Adrenal gland (tissue), 5 donors: ENCODE results near the gene PRPF8.

Source experiments
- POLR2A ChIP-seq, 2 donors: fragments of 450-650 bp; IDR thresholded peaks; one replicate each; pipeline ENCODE4 v1.6.1; 2017; ENCODE audit warnings: antibody characterized with exemption in 2 of 2, mild to moderate bottlenecking in 2 of 2, moderate library complexity in 1 of 2
- TF ChIP-seq, protein P1 (sequence below), 6 experiments: fragments of 450-650 bp in 4 of 6; fragments of 200-600 bp in 2 of 6; sonication (generic) in 1 of 6; IDR thresholded peaks; 1 replicate in 5 of 6; 2 replicates in 1 of 6; pipeline versions ENCODE4 v1.5.1 to v1.8.0; 2016 to 2021; ENCODE audit warnings: antibody characterized with exemption in 6 of 6, mild to moderate bottlenecking in 2 of 6, moderate library complexity in 1 of 6
- donor health status: DM: no; HTN: no; CAD: no.

DNA sequence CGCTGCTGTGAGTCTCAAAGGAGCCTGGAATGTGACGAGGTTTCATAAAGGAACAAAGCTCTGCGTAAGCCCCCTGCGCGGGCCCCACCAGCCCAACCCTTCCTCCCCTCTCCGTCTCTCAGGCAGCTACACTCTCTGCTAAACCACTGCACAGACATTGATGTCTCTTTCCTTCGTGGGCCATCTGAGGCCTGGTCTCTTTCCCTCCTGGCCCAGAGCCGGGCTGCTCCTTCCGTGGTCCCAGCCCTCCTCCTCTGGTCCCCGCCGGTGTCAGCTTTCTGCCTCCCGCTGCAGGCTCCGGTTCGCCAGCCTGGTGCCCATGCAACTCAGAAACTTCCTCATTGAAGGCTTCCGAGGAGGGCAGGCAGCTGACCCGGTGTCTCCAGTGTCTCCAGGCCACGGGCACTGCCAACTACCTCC lies 46.5 kb downstream of the PRPF8 start:
- TF ChIP-seq, protein P1, sequence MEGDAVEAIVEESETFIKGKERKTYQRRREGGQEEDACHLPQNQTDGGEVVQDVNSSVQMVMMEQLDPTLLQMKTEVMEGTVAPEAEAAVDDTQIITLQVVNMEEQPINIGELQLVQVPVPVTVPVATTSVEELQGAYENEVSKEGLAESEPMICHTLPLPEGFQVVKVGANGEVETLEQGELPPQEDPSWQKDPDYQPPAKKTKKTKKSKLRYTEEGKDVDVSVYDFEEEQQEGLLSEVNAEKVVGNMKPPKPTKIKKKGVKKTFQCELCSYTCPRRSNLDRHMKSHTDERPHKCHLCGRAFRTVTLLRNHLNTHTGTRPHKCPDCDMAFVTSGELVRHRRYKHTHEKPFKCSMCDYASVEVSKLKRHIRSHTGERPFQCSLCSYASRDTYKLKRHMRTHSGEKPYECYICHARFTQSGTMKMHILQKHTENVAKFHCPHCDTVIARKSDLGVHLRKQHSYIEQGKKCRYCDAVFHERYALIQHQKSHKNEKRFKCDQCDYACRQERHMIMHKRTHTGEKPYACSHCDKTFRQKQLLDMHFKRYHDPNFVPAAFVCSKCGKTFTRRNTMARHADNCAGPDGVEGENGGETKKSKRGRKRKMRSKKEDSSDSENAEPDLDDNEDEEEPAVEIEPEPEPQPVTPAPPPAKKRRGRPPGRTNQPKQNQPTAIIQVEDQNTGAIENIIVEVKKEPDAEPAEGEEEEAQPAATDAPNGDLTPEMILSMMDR (IDR thresholded peaks at IDR 0.05): no peak
- no peak for TF ChIP-seq POLR2A (IDR thresholded peaks at IDR 0.05)
